ENCODE results near the gene FIGLA. TPM values are rescaled to one million over a fixed set of nuclear protein-coding genes. Genes with fewer than 3 reads are reported as not detected.

FIGLA gene
- total RNA-seq, 2 experiments from 2014 or later = not detected

DNA sequence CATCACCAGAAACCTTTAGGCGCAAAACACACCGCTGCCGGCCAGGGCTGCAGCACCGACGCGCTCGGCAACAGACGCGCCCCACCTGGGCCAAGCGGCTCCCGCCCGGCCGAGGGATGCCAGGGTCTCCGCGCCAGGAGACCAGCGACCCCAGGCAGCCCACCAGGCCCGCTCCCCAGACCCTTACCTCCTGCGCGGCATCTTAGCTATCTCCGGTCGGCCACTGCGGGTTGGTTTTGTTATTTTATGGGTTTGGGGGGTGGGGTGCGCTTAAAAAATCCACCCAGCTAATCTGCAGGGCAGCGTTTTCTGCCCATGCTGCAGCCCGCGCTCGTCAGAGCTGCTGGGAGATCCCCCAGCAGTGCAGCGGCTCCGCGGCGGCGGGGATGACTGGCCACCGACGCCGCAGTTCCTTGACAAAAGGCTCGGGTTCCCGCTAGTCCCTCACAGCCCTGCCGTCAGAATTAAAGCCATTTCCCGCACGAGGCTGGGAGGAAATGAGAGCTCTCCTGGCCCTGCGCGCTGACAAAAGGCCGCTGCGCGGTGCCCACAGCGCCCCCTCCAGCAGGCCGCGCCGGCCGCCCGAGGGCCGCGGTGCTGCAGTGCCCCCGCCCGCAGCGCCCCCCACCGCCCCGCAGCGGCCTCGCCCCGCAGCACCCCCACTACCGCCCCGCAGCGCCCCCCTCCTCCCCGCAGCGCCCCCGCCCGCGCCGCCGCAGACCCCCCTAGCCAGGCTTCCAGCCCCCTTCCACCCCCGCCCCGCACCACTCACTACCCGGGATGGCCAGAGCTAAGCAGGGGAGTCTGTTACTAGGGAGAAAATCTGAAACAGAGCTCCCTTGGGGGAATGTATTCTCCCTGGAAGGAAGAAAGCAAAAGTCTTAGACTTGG lies 22.5 kb downstream of the FIGLA start, which contains the start of gene ADD2:
ADD2 (minus strand) TSS at position 502 of the 891 bp plus-strand sequence. CDS start 61,792 bp downstream, outside the sequence.
- POLR2A ChIA-PET = no interaction called here
- Mint-ChIP-seq H3K9me3 (ENCODE audit: insufficient read depth) (no peaks in the 10 kb centered on the region), H3K27me3 (ENCODE audit: low read depth) (peaks cover 47% of the 10 kb centered on the region), H3K4me3 (peak within 1 kb of the TSS; percentile 80), H3K27ac (peak within 1 kb of the TSS; percentile 73), H3K36me3 (ENCODE audit: low read depth) (no peaks in the 10 kb centered on the region), H3K4me1 (ENCODE audit: low read depth) (peaks cover 12% of the 10 kb centered on the region)
- CTCF ChIA-PET = interaction anchor here (0.6 to 4.1 kb wide), 15 partner anchors 9 to 464 kb away, joined by 3 to 25 read pairs (median 4); partner anchors contain the start of gene FIGLA
- ATAC-seq (peak; percentile 77), DNase-seq (peak; percentile 63)

DNA sequence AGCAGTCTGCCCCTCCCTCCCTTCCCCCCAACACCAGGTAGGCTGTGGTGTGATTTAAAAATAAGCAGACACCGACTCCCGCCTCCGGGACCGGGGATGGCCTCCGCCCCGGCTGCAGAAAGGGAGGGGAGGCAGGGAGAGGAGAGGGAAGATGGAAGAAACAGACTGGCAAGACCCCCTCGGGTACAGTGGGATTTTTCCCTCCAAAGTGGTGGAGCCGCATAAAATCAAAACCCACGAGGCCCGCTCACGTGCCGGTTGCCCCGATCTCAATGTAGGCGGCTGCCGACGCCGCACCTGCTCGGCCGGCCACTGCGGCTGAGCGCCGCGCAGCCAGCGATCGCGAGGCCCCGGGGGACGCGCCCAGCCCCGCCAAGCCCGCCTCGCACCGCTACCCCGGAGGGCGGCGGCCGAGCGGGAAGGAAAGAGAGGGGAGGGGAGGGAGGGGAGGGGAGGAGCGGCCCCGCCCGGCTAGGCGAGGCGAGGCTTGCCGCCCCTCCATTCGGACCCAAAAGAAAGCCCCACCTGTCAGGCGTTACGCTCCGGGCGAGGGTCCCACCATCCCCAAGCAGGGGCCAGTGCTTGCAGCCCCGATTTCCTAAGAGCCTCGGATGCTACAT lies 23.3 kb downstream of the FIGLA start:
- Mint-ChIP-seq H3K36me3 (ENCODE audit: low read depth) (no peaks in the 10 kb centered on the region), H3K4me1 (ENCODE audit: low read depth) (peaks cover 12% of the 10 kb centered on the region), H3K4me3 (peak overlapping the region; percentile 80), H3K9me3 (ENCODE audit: insufficient read depth) (no peaks in the 10 kb centered on the region), H3K27me3 (ENCODE audit: low read depth) (peaks cover 44% of the 10 kb centered on the region), H3K27ac (peak overlapping the region; percentile 73)
- POLR2A ChIA-PET = no interaction called here
- CTCF ChIA-PET = interaction anchor here (0.8 to 4.1 kb wide), 8 partner anchors 8 to 463 kb away, joined by 3 to 25 read pairs (median 3); partner anchors contain the start of gene FIGLA
- ATAC-seq = peak; percentile 58
- no peak for DNase-seq

DNA sequence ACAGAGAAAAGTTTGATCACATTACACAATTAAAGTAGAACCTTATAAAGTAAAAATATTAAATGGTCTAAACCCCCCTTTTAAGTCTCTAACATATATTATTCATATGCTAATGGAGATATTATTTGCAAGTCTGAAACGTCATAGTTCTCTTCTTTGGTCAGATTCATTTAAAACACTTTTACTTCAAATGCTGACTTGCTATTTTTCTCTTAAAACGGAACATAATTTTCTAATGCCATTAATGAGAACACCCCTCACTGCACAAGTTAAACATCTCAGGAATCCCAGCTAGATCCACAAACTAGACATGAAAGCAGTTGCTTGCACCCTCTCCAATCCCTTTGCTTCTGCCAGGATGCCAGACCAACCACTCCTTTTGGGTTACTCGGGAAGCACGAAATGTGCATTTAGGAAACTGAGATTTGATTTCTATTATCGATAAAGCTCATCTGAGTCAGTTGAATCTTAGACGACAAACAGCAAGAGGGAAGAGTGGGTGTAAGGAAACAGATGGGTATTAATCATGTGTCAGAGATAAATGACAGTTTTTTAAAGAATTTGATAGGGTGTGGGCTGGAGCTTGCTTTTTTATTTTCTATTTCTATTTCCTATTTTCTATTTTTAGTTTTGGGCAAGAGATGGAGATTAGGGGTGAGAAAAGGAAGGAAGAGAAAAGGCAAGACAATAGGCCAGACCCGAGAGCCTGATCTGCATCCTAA lies 23.9 kb downstream of the FIGLA start:
- Mint-ChIP-seq H3K27me3 (ENCODE audit: low read depth) (peaks cover 41% of the 10 kb centered on the region), H3K4me3 (peak overlapping the region; percentile 75), H3K27ac (no peak overlapping the region), H3K36me3 (ENCODE audit: low read depth) (no peaks in the 10 kb centered on the region), H3K4me1 (ENCODE audit: low read depth) (peaks cover 12% of the 10 kb centered on the region), H3K9me3 (ENCODE audit: insufficient read depth) (no peaks in the 10 kb centered on the region)
- POLR2A ChIA-PET = no interaction called here
- CTCF ChIA-PET = no interaction called here
- DNase-seq (no peak), ATAC-seq (no peak)

DNA sequence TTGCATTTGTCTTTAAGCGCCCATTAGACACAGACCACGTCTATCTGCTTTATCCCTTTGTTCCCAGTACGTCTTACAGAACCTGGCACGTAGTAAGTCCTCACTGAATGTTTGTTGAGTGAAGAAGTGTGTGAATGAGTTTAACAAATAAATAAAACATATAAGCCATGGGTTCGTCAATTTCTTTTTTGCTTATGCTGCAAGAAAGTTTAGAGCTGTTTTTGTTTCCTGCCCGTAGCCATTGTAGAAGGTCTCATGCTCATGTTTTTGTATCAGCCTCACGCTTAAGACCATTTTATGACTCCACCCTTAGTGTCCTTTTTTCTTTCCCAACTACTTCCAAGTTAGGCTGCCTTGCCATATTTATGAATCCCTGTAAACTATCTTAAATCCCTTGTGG lies 24.9 kb downstream of the FIGLA start:
- Mint-ChIP-seq H3K4me3 (no peak overlapping the region), H3K4me1 (ENCODE audit: low read depth) (peaks cover 12% of the 10 kb centered on the region), H3K27me3 (ENCODE audit: low read depth) (peaks cover 36% of the 10 kb centered on the region), H3K27ac (no peak overlapping the region), H3K9me3 (ENCODE audit: insufficient read depth) (no peaks in the 10 kb centered on the region), H3K36me3 (ENCODE audit: low read depth) (no peaks in the 10 kb centered on the region)
- no peak for DNase-seq
- CTCF ChIA-PET = no interaction called here
- no peak for ATAC-seq
- POLR2A ChIA-PET = no interaction called here

DNA sequence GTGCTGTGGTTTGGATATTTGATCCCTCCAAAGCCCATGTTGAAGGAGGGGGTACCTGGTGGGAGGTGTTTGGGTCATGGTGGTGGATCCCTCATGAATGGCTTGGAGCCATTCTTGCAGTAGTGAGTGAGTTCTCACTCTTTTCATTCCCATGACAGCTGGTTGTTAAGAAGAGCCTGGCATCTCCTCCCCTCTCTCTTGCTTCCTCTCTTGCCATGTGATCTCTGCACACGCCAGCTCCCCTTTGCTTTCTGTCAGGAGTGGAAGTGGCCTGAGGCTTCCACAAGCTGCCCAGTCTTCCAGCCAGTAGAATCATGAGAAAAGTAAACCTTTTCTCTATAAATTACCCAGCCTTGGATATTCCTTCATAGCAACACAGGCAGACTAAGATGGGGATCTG lies 31.0 kb downstream of the FIGLA start:
- CTCF ChIA-PET = interaction anchor here (0.9 kb wide), 1 partner anchor 8 kb away, joined by 3 read pairs; the partner anchor contains the start of gene ADD2
- no peaks in the 10 kb centered on the region for H3K36me3 Mint-ChIP-seq (ENCODE audit: low read depth)
- POLR2A ChIA-PET = interaction anchor here (0.7 kb wide), 1 partner anchor 1413 kb away, joined by 3 read pairs; no protein-coding TSS in a partner anchor
- H3K27ac Mint-ChIP-seq = no peak overlapping the region
- ATAC-seq (no peak), DNase-seq (no peak)
- H3K4me1 Mint-ChIP-seq (ENCODE audit: low read depth) = no peaks in the 10 kb centered on the region
- H3K27me3 Mint-ChIP-seq (ENCODE audit: low read depth) = peaks cover 12% of the 10 kb centered on the region
- H3K4me3 Mint-ChIP-seq = no peak overlapping the region
- H3K9me3 Mint-ChIP-seq (ENCODE audit: insufficient read depth) = no peaks in the 10 kb centered on the region

DNA sequence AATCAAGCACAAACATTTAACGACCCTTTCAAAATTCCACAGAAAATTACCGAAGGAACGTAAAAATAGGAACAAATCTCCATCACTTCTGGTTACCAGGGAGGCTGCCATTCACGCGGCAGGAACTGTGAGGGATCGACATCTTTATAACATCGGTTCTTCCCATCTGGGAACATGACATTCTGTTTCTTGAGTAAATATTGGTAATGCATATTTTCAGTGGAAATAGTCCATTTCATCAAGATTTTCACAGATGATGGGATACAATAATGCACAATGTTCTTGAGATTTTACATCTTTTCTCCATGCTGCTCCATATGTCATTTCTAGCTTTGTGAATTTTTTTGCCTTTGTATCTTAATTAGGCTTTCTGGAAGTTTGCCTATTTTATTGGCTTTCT lies 32.5 kb downstream of the FIGLA start:
- H3K4me3 Mint-ChIP-seq = no peak overlapping the region
- H3K27me3 Mint-ChIP-seq (ENCODE audit: low read depth) = peaks cover 12% of the 10 kb centered on the region
- ChIA-PET POLR2A (no interaction called here), CTCF (no interaction called here)
- ATAC-seq (no peak), DNase-seq (no peak)
- H3K9me3 Mint-ChIP-seq (ENCODE audit: insufficient read depth) = no peaks in the 10 kb centered on the region
- no peaks in the 10 kb centered on the region for H3K4me1 Mint-ChIP-seq (ENCODE audit: low read depth)
- H3K36me3 Mint-ChIP-seq (ENCODE audit: low read depth) = no peaks in the 10 kb centered on the region
- H3K27ac Mint-ChIP-seq = no peak overlapping the region

DNA sequence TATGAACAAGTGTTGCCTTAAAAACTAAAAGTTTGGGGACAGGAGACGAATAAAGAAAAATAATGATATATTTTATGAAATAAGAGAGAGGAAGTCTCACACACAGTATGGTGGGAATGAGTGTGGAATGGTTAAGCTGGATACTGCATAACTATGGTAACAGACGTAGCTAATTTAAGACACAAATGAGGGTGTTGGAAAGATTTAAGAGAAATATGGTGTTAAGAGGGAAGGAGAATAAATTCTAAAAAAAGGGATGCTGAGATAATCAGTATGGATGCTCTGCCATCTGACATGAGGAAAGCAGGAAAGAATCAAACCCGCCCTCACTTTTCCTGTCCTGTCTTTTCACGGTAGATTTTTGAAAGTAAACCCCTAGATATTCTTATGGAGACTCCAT lies 33.1 kb downstream of the FIGLA start:
- Mint-ChIP-seq H3K27me3 (ENCODE audit: low read depth) (peaks cover 12% of the 10 kb centered on the region), H3K4me1 (ENCODE audit: low read depth) (no peaks in the 10 kb centered on the region), H3K9me3 (ENCODE audit: insufficient read depth) (no peaks in the 10 kb centered on the region), H3K27ac (no peak overlapping the region), H3K4me3 (no peak overlapping the region), H3K36me3 (ENCODE audit: low read depth) (no peaks in the 10 kb centered on the region)
- POLR2A ChIA-PET = no interaction called here
- CTCF ChIA-PET = no interaction called here
- ATAC-seq = no peak
- no peak for DNase-seq

DNA sequence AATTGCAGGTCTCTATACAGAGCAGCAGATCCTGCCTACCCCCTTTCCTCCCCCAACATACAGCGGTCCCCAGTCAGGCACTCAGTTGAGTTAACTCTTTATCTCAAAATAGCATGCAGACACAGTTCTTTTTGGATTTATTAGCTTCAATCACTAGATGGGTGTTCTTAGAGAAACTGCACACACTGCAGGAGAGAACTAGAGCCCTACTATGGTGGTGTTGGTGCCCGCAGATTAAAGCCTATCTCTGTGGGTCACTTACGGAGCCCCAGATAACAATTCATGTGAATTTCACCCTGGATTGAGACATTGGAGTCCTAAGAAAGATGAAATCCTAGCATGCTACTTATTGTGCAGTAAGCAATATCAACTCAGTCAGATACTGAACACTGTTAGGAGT lies 34.3 kb downstream of the FIGLA start:
- H3K36me3 Mint-ChIP-seq (ENCODE audit: low read depth) = no peaks in the 10 kb centered on the region
- ChIA-PET POLR2A (no interaction called here), CTCF (no interaction called here)
- H3K4me3 Mint-ChIP-seq = no peak overlapping the region
- H3K4me1 Mint-ChIP-seq (ENCODE audit: low read depth) = no peaks in the 10 kb centered on the region
- no peaks in the 10 kb centered on the region for H3K9me3 Mint-ChIP-seq (ENCODE audit: insufficient read depth)
- H3K27ac Mint-ChIP-seq = no peak overlapping the region
- H3K27me3 Mint-ChIP-seq (ENCODE audit: low read depth) = peaks cover 12% of the 10 kb centered on the region
- DNase-seq (no peak), ATAC-seq (no peak)

DNA sequence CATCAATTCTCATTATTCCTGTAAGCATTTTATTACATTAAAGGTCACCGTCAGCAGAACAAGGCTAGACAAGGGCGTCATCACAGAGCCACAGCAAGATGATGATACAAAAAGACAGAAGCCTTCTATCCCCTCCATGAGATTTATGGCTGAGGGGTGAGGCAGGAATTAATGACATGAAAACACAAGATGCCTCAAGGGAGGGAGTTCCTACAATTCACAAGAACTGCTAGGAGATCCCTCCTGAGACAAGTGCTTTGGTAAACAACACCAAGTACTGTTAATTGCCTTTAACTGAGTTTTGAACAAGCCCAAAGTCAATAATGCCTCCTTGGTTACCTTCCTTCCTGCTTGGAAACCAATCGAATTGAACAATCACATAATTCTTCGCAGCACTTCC lies 36.5 kb downstream of the FIGLA start:
- ChIA-PET POLR2A (no interaction called here), CTCF (no interaction called here)
- no peaks in the 10 kb centered on the region for H3K9me3 Mint-ChIP-seq (ENCODE audit: insufficient read depth)
- H3K4me3 Mint-ChIP-seq = no peak overlapping the region
- no peak for DNase-seq
- no peak overlapping the region for H3K27ac Mint-ChIP-seq
- no peaks in the 10 kb centered on the region for H3K4me1 Mint-ChIP-seq (ENCODE audit: low read depth)
- no peak for ATAC-seq
- H3K36me3 Mint-ChIP-seq (ENCODE audit: low read depth) = no peaks in the 10 kb centered on the region
- peaks cover 12% of the 10 kb centered on the region for H3K27me3 Mint-ChIP-seq (ENCODE audit: low read depth)

DNA sequence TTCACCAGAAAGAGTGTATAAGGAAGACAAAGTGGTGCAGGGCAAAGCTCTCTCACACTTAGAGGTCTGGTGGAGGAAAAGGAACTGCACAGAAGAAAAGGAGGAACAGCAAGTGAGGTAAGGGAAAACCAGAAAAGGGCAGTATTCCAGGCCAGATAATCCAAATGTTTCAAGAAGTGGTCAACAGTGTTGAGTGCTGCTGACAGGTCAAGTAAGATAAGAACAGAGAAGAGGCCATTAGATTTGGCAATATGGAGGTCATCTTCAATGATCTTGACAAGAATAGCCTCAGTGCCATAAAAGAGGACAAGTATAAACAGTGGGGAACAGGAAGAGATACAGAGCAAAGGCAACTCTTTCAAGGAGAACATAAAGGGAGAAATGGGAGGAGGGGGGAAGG lies 37.4 kb downstream of the FIGLA start:
- CTCF ChIA-PET = no interaction called here
- Mint-ChIP-seq H3K36me3 (ENCODE audit: low read depth) (no peaks in the 10 kb centered on the region), H3K27ac (no peak overlapping the region), H3K9me3 (ENCODE audit: insufficient read depth) (no peaks in the 10 kb centered on the region), H3K27me3 (ENCODE audit: low read depth) (peaks cover 6% of the 10 kb centered on the region), H3K4me3 (no peak overlapping the region), H3K4me1 (ENCODE audit: low read depth) (no peaks in the 10 kb centered on the region)
- DNase-seq = no peak
- POLR2A ChIA-PET = no interaction called here
- no peak for ATAC-seq

DNA sequence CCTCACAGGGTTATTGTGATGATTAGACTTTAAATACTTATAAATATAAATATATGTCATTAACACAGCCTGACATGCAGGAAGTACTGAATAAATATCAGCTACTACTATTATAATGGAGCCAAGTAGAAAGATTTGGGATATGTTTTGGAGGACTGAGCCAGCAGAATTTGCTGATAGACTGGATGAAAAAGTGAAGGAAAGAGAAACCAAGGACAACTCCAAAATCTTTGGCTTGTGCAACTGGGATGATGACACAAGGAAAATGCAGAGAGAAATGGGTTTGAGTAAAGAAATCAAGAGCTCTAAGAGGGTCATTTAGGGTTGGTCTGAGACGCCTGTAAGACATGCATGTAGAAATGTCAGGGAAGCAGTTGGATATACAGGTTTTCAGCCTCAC lies 38.0 kb downstream of the FIGLA start:
- peaks cover 4% of the 10 kb centered on the region for H3K27me3 Mint-ChIP-seq (ENCODE audit: low read depth)
- H3K27ac Mint-ChIP-seq = no peak overlapping the region
- no peak for DNase-seq
- H3K4me3 Mint-ChIP-seq = no peak overlapping the region
- ChIA-PET CTCF (no interaction called here), POLR2A (no interaction called here)
- H3K4me1 Mint-ChIP-seq (ENCODE audit: low read depth) = no peaks in the 10 kb centered on the region
- no peaks in the 10 kb centered on the region for H3K9me3 Mint-ChIP-seq (ENCODE audit: insufficient read depth)
- no peaks in the 10 kb centered on the region for H3K36me3 Mint-ChIP-seq (ENCODE audit: low read depth)
- ATAC-seq = no peak

DNA sequence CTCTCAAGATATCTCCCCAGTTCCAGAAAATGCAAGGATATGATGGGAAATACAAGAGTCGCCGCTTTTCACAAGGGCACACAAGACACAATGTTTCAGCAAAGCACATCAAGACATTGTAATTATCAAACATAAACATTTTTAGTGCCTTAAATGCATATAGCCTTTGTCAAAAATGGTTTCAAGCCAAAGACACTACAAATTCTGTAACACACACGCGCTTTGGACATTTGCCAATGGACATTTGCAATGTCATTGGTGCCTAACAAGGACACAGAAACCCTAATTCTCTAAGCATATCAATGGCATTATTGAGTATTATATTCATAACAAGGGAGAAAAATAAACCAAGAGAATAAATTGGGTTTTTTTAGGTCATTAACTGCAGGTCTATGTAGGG lies 38.6 kb downstream of the FIGLA start:
- POLR2A ChIA-PET = no interaction called here
- ATAC-seq = no peak
- Mint-ChIP-seq H3K36me3 (ENCODE audit: low read depth) (no peaks in the 10 kb centered on the region), H3K4me3 (no peak overlapping the region), H3K27ac (no peak overlapping the region), H3K4me1 (ENCODE audit: low read depth) (no peaks in the 10 kb centered on the region), H3K27me3 (ENCODE audit: low read depth) (peaks cover 2% of the 10 kb centered on the region), H3K9me3 (ENCODE audit: insufficient read depth) (no peaks in the 10 kb centered on the region)
- no peak for DNase-seq
- CTCF ChIA-PET = interaction anchor here (0.9 kb wide), 1 partner anchor 17 kb away, joined by 3 read pairs; no protein-coding TSS in a partner anchor

Measured in activated CD8-positive, alpha-beta T cell treated with anti-CD3 and anti-CD28 coated beads, Interleukin-2, amount 10 ng/mL, durations not matched to agents 7 days and 5 days (primary cell).